Right lobe of liver (tissue), 4 donors: ENCODE results near the gene MSS51.

Experiments
- POLR2A ChIP-seq: fragments of 450-650 bp; IDR thresholded peaks from one replicate; pipeline ENCODE4 v1.6.1; 2017; ENCODE audit warnings: antibody characterized with exemption, mild to moderate bottlenecking
- TF ChIP-seq, protein P1 (sequence below), 4 donors: fragments of 200-600 bp in 3 of 4; fragments of 450-650 bp in 1 of 4; IDR thresholded peaks; one replicate each; pipeline versions ENCODE4 v1.5.1 to v1.8.0; 2016 to 2022; ENCODE audit warnings: antibody characterized with exemption in 4 of 4, mild to moderate bottlenecking in 2 of 4
- donor health status: DM: no; HTN: no; CAD: no.
- donor health status: DM: no; HTN: no; CAD: no.
- donor health status: DM: no; HTN: yes; CAD: no.

DNA sequence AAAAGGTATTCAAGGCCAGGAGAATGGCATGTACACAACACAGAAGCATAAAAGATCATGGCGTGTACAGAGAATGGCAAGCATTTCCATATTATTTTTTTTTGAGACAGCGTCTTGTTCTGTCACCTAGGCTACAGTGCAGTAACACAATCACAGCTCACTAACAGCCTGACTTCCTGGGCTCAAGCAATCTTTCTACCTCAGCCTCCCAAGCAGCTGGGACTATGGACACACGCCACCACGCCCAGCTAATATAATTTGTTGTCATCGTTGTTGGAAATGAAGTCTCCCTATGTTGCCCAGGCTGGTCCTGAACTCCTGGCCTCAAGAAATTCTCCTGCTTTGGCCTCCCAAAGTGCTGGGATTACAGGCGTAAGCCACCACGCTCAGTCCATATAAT lies 46.8 kb downstream of the MSS51 start:
- TF ChIP-seq, protein P1, sequence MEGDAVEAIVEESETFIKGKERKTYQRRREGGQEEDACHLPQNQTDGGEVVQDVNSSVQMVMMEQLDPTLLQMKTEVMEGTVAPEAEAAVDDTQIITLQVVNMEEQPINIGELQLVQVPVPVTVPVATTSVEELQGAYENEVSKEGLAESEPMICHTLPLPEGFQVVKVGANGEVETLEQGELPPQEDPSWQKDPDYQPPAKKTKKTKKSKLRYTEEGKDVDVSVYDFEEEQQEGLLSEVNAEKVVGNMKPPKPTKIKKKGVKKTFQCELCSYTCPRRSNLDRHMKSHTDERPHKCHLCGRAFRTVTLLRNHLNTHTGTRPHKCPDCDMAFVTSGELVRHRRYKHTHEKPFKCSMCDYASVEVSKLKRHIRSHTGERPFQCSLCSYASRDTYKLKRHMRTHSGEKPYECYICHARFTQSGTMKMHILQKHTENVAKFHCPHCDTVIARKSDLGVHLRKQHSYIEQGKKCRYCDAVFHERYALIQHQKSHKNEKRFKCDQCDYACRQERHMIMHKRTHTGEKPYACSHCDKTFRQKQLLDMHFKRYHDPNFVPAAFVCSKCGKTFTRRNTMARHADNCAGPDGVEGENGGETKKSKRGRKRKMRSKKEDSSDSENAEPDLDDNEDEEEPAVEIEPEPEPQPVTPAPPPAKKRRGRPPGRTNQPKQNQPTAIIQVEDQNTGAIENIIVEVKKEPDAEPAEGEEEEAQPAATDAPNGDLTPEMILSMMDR (IDR thresholded peaks at IDR 0.05): no peak
- TF ChIP-seq POLR2A: no peak
